Stimulated activated CD4-positive, alpha-beta T cell treated with anti-CD3 and anti-CD28 coated beads, Interleukin-4, amount 100 ng/mL, for 4 hours (primary cell): ENCODE measurements around the gene CTNNA3.

Experiments used
- DNase-seq, 2 experiments: peaks; one replicate each; pipeline ENCODE4 v3.0.0-alpha.2; 2020

Gene CTNNA3

DNA sequence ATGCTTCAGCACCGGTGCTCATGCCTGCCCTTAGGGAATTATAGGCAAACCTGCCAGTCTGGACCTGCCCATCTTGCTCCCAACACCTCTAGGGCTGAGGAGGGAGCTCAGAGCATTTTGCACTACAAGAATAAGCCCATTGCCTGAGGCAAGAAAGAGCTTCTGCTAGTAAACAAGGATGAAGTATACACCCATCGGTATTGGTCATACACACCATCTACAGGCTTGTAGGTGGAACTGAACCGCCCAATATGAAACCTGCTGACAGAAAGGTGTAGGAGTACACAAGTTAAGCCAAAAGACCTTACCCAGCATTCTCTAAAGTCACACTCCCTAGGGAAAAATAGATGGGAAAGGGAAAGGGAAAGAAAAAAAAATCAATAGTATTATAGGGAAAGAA is 1727.1 kb downstream of the CTNNA3 start:
- DNase-seq = no peak

DNA sequence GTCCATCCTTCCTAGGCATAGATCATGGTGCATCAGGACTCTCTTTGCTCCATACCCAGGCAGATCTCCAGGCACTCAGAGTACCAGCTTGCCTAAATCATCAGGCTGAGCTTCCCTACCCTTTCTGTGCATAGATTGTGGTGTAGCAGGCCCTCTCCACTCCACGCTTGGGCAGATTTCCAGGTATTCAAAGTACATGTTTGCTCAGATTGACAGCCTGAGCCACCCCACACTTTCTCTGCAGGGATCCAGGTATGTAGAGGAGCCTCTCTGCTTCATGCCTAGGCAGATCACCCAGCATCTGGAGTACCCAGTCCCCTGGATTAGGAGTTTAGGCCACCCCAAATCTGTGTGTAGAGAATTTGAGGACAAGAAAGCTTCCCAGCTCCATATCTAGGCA is 1727.6 kb downstream of the CTNNA3 start:
- DNase-seq = no peak

DNA sequence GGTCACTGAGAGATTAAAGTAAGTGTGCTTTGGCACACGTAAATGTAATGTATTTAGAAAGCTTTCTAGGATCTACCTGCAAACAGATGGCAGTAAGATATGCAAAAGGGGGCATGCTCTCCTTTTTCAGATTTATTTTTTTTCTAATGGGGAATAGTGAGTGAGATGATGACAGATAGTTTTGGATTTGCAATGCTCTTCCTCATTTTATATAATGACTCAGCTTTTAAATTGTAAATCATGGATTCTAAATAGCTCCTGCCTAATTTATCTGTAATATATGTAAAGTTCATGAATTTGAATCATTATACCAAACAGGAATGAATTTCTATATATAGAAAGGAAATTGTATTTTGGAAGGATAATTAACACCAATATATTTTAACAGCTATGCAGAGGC is 1731.8 kb downstream of the CTNNA3 start:
- no peak for DNase-seq

- no peak for DNase-seq
Measured at GRCh38 chr10:65952086-65952485, 1743.9 kb downstream of the CTNNA3 start.

DNA sequence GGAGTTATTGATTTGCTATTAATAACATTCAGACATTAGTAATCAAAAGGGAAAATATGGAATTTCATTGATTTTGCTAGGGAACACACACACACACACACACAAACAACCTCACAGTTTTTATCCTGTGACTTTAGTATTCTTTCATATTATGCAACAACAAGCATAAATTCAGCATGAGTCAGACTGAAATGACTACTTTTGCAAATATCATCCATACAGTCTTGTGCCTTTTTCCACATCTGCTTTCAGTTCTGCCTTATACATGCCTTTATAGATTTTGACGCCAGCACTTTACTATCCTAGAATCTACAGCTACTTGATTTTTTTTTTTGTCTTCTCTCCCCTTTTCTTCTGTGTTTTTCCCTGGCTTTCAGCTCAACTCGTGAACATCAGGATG is 1745.9 kb downstream of the CTNNA3 start:
- no peak for DNase-seq

DNA sequence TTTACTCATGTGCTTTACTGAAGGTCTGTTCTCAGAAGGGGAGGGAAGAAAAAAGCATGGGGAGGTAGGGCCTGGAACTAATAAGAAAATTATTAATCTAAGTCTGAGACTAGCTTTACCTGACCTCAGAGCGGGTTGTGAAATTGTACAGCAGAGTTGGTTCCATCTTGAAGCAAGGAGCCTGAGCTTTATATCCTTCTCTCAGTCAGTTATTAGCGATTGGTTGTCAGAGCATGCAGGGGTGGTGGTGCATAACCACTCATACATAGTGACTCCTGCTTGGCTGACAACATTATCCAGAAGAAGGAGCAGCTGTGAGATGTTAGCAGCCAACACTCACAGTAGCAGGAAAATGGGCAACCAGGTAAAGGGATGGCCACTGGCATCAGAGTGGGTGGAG is 1746.5 kb downstream of the CTNNA3 start:
- no peak for DNase-seq

DNA sequence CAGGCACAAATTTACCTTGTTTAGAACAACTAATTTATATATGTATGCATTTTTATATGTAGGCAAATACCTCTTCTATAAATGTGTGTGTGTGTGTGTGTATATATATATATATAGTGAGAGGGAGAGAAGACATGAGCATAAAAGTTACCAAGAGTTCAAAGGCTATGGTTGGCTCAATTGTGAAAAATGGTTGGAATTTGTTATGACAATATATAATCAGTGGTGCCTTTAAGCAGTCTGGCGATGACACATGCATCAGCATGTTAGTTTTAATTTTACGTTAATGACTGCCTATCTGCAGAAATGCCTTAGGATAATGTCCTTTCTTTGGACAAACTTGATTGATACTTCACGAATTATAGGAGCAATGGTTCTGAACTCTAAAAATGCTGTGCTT is 1750.9 kb downstream of the CTNNA3 start:
- DNase-seq = no peak

- no peak for DNase-seq
Measured at GRCh38 chr10:65943451-65943850, 1752.5 kb downstream of the CTNNA3 start.

- DNase-seq = no peak
Measured at GRCh38 chr10:65940816-65941662, 1755.0 kb downstream of the CTNNA3 start.

- DNase-seq = no peak
Measured at GRCh38 chr10:65940105-65940504, 1755.9 kb downstream of the CTNNA3 start.

DNA sequence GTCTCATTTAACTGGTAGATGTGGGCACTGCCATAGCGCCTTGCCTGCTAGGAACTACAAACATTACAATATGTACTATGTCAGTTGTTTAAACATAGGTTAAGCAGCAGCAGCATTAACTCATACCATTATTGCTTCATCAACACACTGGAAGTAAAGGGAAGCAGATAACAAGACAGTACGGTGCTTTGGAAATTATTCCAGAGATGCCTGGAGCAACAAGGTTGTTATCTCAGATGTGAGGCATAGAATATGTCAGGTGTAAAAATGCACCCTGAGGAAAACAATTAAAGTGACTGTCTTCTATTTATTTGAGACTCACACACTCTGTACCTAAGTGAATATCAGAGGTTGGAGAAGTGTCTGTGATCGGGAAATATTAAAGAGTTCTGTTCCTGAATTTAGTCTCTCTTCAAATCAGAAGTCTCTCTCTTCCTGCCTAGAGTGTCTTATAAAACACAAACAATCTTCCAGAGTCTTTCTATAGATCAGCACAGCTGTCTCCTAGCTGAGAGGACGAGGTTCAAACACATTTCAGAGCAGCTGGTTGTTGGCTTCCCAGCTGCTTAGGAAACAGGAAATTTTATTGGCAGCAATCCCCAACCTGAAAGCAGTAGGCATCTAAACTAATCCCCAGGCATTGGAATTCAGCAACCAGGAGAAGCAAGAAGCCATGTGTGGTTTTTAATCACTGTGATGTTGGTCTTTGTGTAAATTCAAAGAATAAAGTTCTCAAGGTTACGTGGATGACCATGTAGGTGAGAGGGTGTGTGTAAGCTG is 1764.5 kb downstream of the CTNNA3 start:
- no peak for DNase-seq

GRCh38 chr10:65911151-65911835 is 1784.7 kb downstream of the CTNNA3 start:
- DNase-seq = no peak

GRCh38 chr10:65910209-65910608 is 1785.8 kb downstream of the CTNNA3 start:
- no peak for DNase-seq

DNA sequence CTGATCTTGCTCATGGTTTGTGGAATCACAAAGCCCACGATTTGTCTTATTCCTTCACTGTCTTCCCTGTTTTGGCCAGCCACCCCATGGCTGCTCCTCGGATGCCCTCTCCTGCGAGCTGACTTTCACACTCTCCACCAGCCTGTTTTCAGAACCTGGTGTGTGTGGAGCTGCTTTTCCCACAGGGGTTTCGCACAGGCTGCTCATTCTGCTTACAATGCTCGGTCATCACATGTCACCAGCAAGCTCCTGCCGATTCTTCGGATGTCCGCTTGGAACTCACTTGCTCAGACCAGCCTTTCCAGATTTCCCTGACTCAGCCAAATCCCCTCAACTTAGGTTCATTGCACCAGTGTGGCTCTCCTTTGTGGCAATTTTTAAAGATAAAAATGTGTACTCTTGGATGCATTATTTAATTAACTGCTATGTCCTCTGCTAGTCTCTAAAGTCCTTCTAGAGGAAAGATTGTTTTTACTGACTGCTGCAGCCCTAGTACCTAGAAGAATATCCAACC is 1788.7 kb downstream of the CTNNA3 start:
- no peak for DNase-seq

GRCh38 chr10:65903620-65904019 is 1792.4 kb downstream of the CTNNA3 start:
- DNase-seq = no peak

DNA sequence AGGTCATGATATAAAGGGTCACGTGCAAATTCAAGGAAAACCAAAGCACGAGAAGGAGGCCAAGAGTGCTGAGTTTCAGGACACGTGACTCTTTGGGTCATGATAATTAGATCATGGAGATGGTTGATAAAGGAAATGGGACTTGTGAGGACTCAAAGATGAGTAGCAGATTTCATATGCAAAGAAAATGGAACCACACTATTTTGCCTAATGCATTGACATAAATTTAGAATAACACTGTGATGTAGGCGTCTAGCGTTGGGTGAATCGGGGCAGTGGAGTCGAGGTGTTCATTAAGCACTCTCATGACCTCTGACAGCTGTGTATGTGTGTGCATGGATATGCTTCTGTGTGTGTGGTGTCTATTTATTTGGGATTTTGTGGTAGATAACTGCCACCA is 1795.7 kb downstream of the CTNNA3 start:
- DNase-seq = no peak

GRCh38 chr10:65898055-65898454 is 1797.9 kb downstream of the CTNNA3 start:
- DNase-seq = no peak

- DNase-seq = no peak
Measured at GRCh38 chr10:65894961-65895360, 1801.0 kb downstream of the CTNNA3 start.

DNA sequence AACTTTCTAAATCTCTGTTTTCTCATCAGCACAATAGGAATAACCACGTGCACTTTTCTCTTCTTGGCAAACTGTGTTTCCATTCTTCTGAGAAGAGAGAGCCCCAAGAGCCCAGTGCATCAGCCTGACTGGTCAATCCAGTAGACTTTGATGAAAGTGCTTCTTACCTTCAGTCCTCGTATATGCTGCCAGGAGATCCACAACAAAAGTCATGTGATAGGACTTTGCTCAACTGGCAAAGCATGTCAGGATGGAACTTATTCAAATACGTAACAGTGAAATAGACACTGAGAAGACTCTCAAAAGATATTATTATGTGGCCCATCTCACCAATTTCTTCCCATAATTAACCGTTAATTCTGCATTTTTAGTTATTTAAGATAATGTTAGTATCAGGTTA is 1801.6 kb downstream of the CTNNA3 start:
- no peak for DNase-seq

DNA sequence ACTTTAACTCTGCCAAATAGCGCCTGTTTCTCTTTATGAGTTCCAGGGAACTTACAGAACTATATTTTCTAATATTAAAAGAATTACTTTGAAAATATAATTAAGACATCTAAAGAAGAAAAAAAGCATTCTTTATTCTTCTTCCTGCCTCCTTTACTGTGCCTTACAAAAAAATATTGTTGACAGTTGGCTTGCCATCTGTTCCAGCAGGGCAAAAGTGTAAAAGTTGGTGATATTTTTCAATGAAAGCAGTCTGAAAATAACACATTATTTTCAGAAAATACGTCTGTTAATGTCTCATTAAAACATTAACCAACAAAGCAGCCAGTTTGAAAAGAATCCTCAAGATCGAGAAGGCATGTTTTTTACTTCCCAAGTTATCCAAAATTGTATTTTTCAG is 1802.3 kb downstream of the CTNNA3 start:
- DNase-seq = no peak

- no peak for DNase-seq
Measured at GRCh38 chr10:65892284-65892683, 1803.7 kb downstream of the CTNNA3 start.

DNA sequence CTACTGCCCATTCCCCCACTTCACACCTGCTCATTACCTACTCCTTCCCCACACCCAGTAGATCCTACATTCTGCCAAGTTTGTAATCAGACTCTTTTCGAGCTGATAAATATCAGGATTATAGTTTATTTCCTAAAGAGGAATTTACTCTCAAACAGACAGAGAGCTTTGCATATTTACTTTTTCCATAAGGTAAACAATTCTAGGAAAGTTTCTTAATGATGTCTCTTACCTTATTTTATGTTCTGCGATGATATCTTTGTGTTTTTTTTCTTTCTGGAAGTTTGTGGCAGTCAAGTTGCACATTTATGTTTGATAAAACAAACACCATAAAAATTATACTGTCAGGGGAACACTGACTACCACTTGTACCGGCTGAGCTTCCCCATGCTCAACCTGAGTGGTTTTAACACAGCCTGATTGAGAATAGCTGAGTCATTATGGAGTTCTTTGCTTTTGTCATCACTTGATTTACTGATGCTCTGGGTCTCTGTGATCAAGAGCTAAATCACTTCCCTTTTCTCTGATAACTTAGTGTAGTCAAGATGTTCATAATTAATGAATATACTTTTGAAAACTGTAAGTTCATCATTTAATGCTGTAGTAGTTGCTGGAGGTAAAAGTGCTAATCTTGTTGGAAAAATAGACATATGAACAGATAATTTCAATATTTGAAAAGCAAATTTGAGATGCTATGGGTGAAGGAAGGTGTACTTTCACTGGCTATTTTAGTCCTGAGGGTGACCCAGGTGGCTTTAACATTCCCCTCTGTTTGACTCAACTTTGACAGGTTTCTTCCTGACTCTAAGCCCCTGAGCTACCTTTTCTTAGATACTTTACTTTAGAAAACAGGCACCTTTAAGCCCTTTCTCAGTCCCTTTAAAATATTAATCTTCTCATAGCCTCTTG is 1804.7 kb downstream of the CTNNA3 start:
- no peak for DNase-seq
